H1 (cell line): ENCODE measurements around the gene MUC5B. TPM values are rescaled to one million over a fixed set of nuclear protein-coding genes. Genes with fewer than 3 reads are reported as not detected.

Source experiments
- CTCF ChIA-PET: fragments of 300-600 bp; sonication (Branson Sonifier 250); formaldehyde crosslinking; loops from one replicate; lab custom pipeline; 2021; ENCODE audit not compliant: partially characterized antibody; lab: Charles Lee
- POLR2A ChIA-PET: fragments of 300-600 bp; sonication (Branson Sonifier 250); formaldehyde crosslinking; loops from one replicate; lab custom pipeline; 2021; ENCODE audit warnings: inconsistent platforms; ENCODE audit not compliant: partially characterized antibody; lab: Charles Lee
- DNase-seq, 2 experiments: peaks; one replicate each; pipeline versions ENCODE4 v3.0.0 to v3.0.0-alpha.2; 2010 to 2022; ENCODE audit warnings: low spot score in 2 of 2, low read depth in 1 of 2, mixed read lengths in 1 of 2
- FAIRE-seq: peaks from 2 replicates; lab custom pipeline; 2011; peaks lifted over from hg19 to GRCh38; lab: Jason Lieb, UNC
- H2AFZ ChIP-seq: 2 replicates; pipeline ENCODE4 v1.8.1; 2012; ENCODE audit warnings: low read length, inconsistent platforms
- H2AK5ac ChIP-seq: 2 replicates; pipeline ENCODE4 v1.6.1; 2013; ENCODE audit warnings: low read depth, low read length
- H2BK120ac ChIP-seq: replicated peaks from 2 replicates; pipeline ENCODE3; 2013; ENCODE audit warnings: low read depth, low read length, inconsistent platforms
- H2BK12ac ChIP-seq: 2 replicates; pipeline ENCODE4 v1.6.1; 2013; ENCODE audit warnings: low read depth, low read length
- H2BK15ac ChIP-seq: 2 replicates; pipeline ENCODE4 v1.6.1; 2013; ENCODE audit warnings: low read length
- H2BK20ac ChIP-seq: 2 replicates; pipeline ENCODE4 v1.6.1; 2013; ENCODE audit warnings: low read length
- H2BK5ac ChIP-seq: 2 replicates; pipeline ENCODE4 v1.6.1; 2013; ENCODE audit warnings: low read depth, low read length
- H3K14ac ChIP-seq: 2 replicates; pipeline ENCODE4 v1.6.1; 2013; ENCODE audit warnings: inconsistent platforms; ENCODE audit not compliant: insufficient read length
- H3K18ac ChIP-seq: 2 replicates; pipeline ENCODE4 v1.6.1; 2013; ENCODE audit warnings: low read length; ENCODE audit errors: extremely low read depth
- H3K23ac ChIP-seq: 2 replicates; pipeline ENCODE4 v1.6.1; 2013; ENCODE audit warnings: inconsistent platforms; ENCODE audit not compliant: insufficient read length
- H3K23me2 ChIP-seq: 2 replicates; pipeline ENCODE4 v1.6.1; 2013; ENCODE audit warnings: low read depth, low read length
- H3K27ac ChIP-seq: 2 replicates; pipeline ENCODE4 v1.6.1; 2011; ENCODE audit warnings: low read depth, low read length, inconsistent platforms
- H3K27me3 ChIP-seq, 4 experiments: replicated peaks in 1 of 4; 1 replicate in 1 of 4; 2 replicates in 3 of 4; pipeline versions ENCODE4 v1.6.1 to v1.8.1; 2011 to 2013; ENCODE audit warnings: low read length in 3 of 4, mild to moderate bottlenecking in 3 of 4, inconsistent platforms in 2 of 4, mixed read lengths in 2 of 4, moderate library complexity in 1 of 4; ENCODE audit not compliant: control insufficient read depth in 3 of 4, insufficient read depth in 3 of 4; ENCODE audit errors: extremely low read depth in 1 of 4
- H3K36me3 ChIP-seq, 4 experiments: 2 replicates each; pipeline versions ENCODE4 v1.6.1 to v1.8.1; 2011 to 2013; ENCODE audit warnings: mild to moderate bottlenecking in 4 of 4, low read length in 3 of 4, moderate library complexity in 2 of 4, control low read depth in 1 of 4, inconsistent platforms in 1 of 4; ENCODE audit not compliant: insufficient read depth in 4 of 4, control insufficient read depth in 2 of 4
- H3K4ac ChIP-seq: replicated peaks from 2 replicates; pipeline ENCODE3; 2013; ENCODE audit warnings: low read length, low read depth, mixed read lengths, inconsistent platforms; ENCODE audit not compliant: insufficient read length
- H3K4me1 ChIP-seq, 4 experiments: replicated peaks in 1 of 4; 1 replicate in 1 of 4; 2 replicates in 3 of 4; pipeline versions ENCODE4 v1.6.1 to v1.8.1; 2011 to 2013; ENCODE audit warnings: low read length in 3 of 4, inconsistent platforms in 2 of 4, mixed read lengths in 1 of 4; ENCODE audit not compliant: insufficient read depth in 4 of 4, control insufficient read depth in 3 of 4
- H3K4me2 ChIP-seq, 2 experiments: 2 replicates each; pipeline versions ENCODE4 v1.6.1 to v1.8.1; 2011 to 2013; ENCODE audit warnings: low read depth in 2 of 2, low read length in 2 of 2, control low read depth in 1 of 2, inconsistent platforms in 1 of 2, mild to moderate bottlenecking in 1 of 2; ENCODE audit not compliant: insufficient read depth in 1 of 2
- H3K4me3 ChIP-seq, 4 experiments: fragments of 200-600, 300-600 bp in 1 of 4; sonication (generic), shearing (Covaris generic), sonication (Bioruptor Twin) in 1 of 4; 2 replicates each; pipeline versions ENCODE4 v1.5.1 to v1.8.1; 2011 to 2016; ENCODE audit warnings: low read length in 4 of 4, low read depth in 3 of 4, control low read depth in 2 of 4, inconsistent platforms in 2 of 4, mild to moderate bottlenecking in 2 of 4, mixed read lengths in 1 of 4, moderate library complexity in 1 of 4; ENCODE audit not compliant: insufficient read depth in 2 of 4; ENCODE audit errors: extremely low read depth in 1 of 4
- H3K56ac ChIP-seq: replicated peaks from 2 replicates; pipeline ENCODE3; 2013; ENCODE audit warnings: low read depth, mild to moderate bottlenecking, mixed read lengths, low read length, inconsistent platforms; ENCODE audit not compliant: insufficient read length
- H3K79me1 ChIP-seq: 2 replicates; pipeline ENCODE4 v1.6.1; 2013; ENCODE audit warnings: low read depth, low read length, control low read depth
- H3K79me2 ChIP-seq, 2 experiments: 2 replicates each; pipeline versions ENCODE4 v1.6.1 to v1.8.1; 2012 to 2013; ENCODE audit warnings: low read length in 2 of 2, mild to moderate bottlenecking in 2 of 2, inconsistent platforms in 1 of 2; ENCODE audit not compliant: insufficient read depth in 2 of 2, control insufficient read depth in 1 of 2
- H3K9ac ChIP-seq, 4 experiments: replicated peaks in 1 of 4; 1 replicate in 1 of 4; 2 replicates in 3 of 4; pipeline versions ENCODE4 v1.6.1 to v1.8.1; 2011 to 2013; ENCODE audit warnings: low read depth in 3 of 4, low read length in 3 of 4, control low read depth in 2 of 4, mild to moderate bottlenecking in 2 of 4, moderate library complexity in 2 of 4, inconsistent platforms in 1 of 4; ENCODE audit errors: extremely low read depth in 1 of 4
- H3K9me3 ChIP-seq, 2 experiments: 2 replicates each; pipeline versions ENCODE4 v1.6.1 to v1.8.1; 2012 to 2013; ENCODE audit warnings: mild to moderate bottlenecking in 2 of 2, moderate library complexity in 2 of 2, control low read depth in 1 of 2, inconsistent platforms in 1 of 2, low read depth in 1 of 2, low read length in 1 of 2, mixed read lengths in 1 of 2; ENCODE audit not compliant: insufficient read depth in 2 of 2
- H4K20me1 ChIP-seq, 2 experiments: replicated peaks in 1 of 2; 2 replicates each; pipeline versions ENCODE3 to v1.8.1; 2011 to 2013; ENCODE audit warnings: inconsistent platforms in 2 of 2, low read length in 2 of 2, mild to moderate bottlenecking in 1 of 2; ENCODE audit not compliant: insufficient read depth in 2 of 2, control insufficient read depth in 1 of 2
- H4K5ac ChIP-seq: 2 replicates; pipeline ENCODE4 v1.6.1; 2013; ENCODE audit warnings: low read length, low read depth, mixed read lengths, inconsistent platforms; ENCODE audit not compliant: insufficient read length
- H4K8ac ChIP-seq: 2 replicates; pipeline ENCODE4 v1.8.0; 2013; ENCODE audit warnings: mild to moderate bottlenecking, moderate library complexity, low read length, inconsistent platforms; ENCODE audit not compliant: insufficient read depth; ENCODE audit errors: extremely low read depth
- H4K91ac ChIP-seq: replicated peaks from 2 replicates; pipeline ENCODE3; 2013; ENCODE audit warnings: low read length, mixed read lengths, inconsistent platforms; ENCODE audit not compliant: insufficient read length
- CEBPB ChIP-seq: IDR thresholded peaks from 2 replicates; pipeline ENCODE4 v1.6.1; 2012; ENCODE audit warnings: low read depth, low read length
- EGR1 ChIP-seq: IDR thresholded peaks from 2 replicates; pipeline ENCODE4 v1.6.1; 2011; ENCODE audit warnings: low read depth, low read length, borderline replicate concordance
- EP300 ChIP-seq, 2 experiments: IDR thresholded peaks; 1 replicate in 1 of 2; 2 replicates in 1 of 2; pipeline ENCODE4 v1.6.1; 2011 to 2012; ENCODE audit warnings: low read depth in 2 of 2, low read length in 2 of 2, mild to moderate bottlenecking in 2 of 2, borderline replicate concordance in 1 of 2, inconsistent platforms in 1 of 2, moderate library complexity in 1 of 2
- GABPA ChIP-seq: IDR thresholded peaks from 2 replicates; pipeline ENCODE4 v1.6.1; 2011; ENCODE audit warnings: mild to moderate bottlenecking, low read length, moderate library complexity, borderline replicate concordance; ENCODE audit not compliant: insufficient read depth
- GTF2F1 ChIP-seq: IDR thresholded peaks from 2 replicates; pipeline ENCODE4 v1.6.1; 2012; ENCODE audit warnings: low read depth, low read length, improper control_type of control experiment, borderline replicate concordance
- KDM5A ChIP-seq: fragments of 200-600 bp; IDR thresholded peaks from 2 replicates; pipeline ENCODE4 v1.7.1; 2012; ENCODE audit warnings: mild to moderate bottlenecking, low read length, inconsistent platforms, mixed read lengths
- NANOG ChIP-seq: IDR thresholded peaks from 2 replicates; pipeline ENCODE4 v1.6.1; 2011; ENCODE audit warnings: low read length, low read depth, mild to moderate bottlenecking, inconsistent platforms; ENCODE audit not compliant: insufficient read depth, poor library complexity, severe bottlenecking
- POLR2A ChIP-seq, 2 experiments: IDR thresholded peaks; 1 replicate in 1 of 2; 2 replicates in 1 of 2; pipeline ENCODE4 v1.6.1; 2011; ENCODE audit warnings: low read depth in 2 of 2, low read length in 2 of 2, mild to moderate bottlenecking in 2 of 2; ENCODE audit errors: control extremely low read depth in 1 of 2
- SIX5 ChIP-seq: IDR thresholded peaks from 2 replicates; pipeline ENCODE4 v1.6.1; 2011; ENCODE audit warnings: mild to moderate bottlenecking, low read depth, low read length
- SUZ12 ChIP-seq: fragments of 200-600 bp; sonication (generic); IDR thresholded peaks from 2 replicates; pipeline ENCODE4 v1.6.1; 2012; ENCODE audit warnings: mild to moderate bottlenecking, inconsistent platforms, low read length, moderate library complexity, mixed read lengths
- YY1 ChIP-seq: IDR thresholded peaks from 2 replicates; pipeline ENCODE4 v1.6.1; 2011; ENCODE audit warnings: low read depth, mild to moderate bottlenecking, low read length
- WGBS, 2 experiments: shearing (Covaris generic) in 1 of 2; methylation state at CpG; one replicate each; pipeline versions ENCODE4 v1.1.6 to v1.1.7; 2013 to 2015; ENCODE audit warnings: low lambda C conversion rate in 2 of 2, mixed read lengths in 2 of 2, inconsistent platforms in 1 of 2, low coverage in 1 of 2, missing lambda C conversion rate in 1 of 2; ENCODE audit not compliant: insufficient replicate concordance in 2 of 2, insufficient coverage in 1 of 2, insufficient read length in 1 of 2; ENCODE audit errors: extremely low coverage in 1 of 2, missing lambda C conversion rate in 1 of 2; 5-methylcytosine and 5-hydroxymethylcytosine counted together
- polyA plus RNA-seq, 7 experiments: library from polyadenylated mRNA; depleted of rRNA in 3 of 7; stranded (reverse) in 5 of 7; unstranded in 2 of 7; fragments of >200 nt in 5 of 7; fragments of 200-250 nt in 2 of 7; gene quantifications; 1 replicate in 5 of 7; 2 replicates in 1 of 7; 4 replicates in 1 of 7; pipeline versions ENCODE4 v1.2.1 to v1.2.3, GENCODE V29; 2011 to 2013; ENCODE audit warnings: missing spikeins in 2 of 7, mixed read lengths in 2 of 7
- total RNA-seq: library from RNA; stranded (reverse); fragmentation: NEBNext Ultra II Directional; extraction: Animal tissue kit (Norgen Biotek cat#: 25700); gene quantifications from 2 replicates; pipeline ENCODE4 v1.2.1, GENCODE V29; 2021

Gene MUC5B
- total and polyA plus RNA-seq, 2 of the 8 experiments (the other 6 are each of a cell fraction or from before 2014, with no cell fraction given) = 0.02 to 0.03 TPM

- H3K27ac ChIP-seq = no peak overlapping the region
- H3K79me2 ChIP-seq = peaks cover 0 to 28% of the 10 kb centered on the region in 2 experiments; a peak in 3 of 4 replicates
- H2AFZ ChIP-seq = no peak overlapping the region
- no peak overlapping the region for H2BK120ac ChIP-seq
- ChIA-PET POLR2A (no interaction called here), CTCF (no interaction called here)
- FAIRE-seq = no peak
- no peak overlapping the region for H4K8ac ChIP-seq
- H3K4ac ChIP-seq = no peak overlapping the region
- H2BK12ac ChIP-seq = no peak overlapping the region
- no peak for DNase-seq
- no peak overlapping the region for H3K14ac ChIP-seq
- no peak overlapping the region for H2BK5ac ChIP-seq
- H3K79me1 ChIP-seq = peaks cover 13% of the 10 kb centered on the region
- no peaks in the 10 kb centered on the region for H3K23me2 ChIP-seq
- H3K56ac ChIP-seq = no peak overlapping the region
- peaks cover 0 to 6% (median under 1%) of the 10 kb centered on the region in 4 experiments; a peak in 2 of 8 replicates for H3K36me3 ChIP-seq
- 92% methylated on average over 21 of the region's 22 CpGs; no CpG with 5 or more reads in 1 of the 2 experiments for WGBS, 2 experiments
- H3K4me2 ChIP-seq = no peak overlapping the region
- no peak overlapping the region for H2BK20ac ChIP-seq
- H3K4me1 ChIP-seq = no peaks in the 10 kb centered on the region; a peak in 1 of 7 replicates
- H3K4me3 ChIP-seq = no peak overlapping the region
- H3K9ac ChIP-seq = no peak overlapping the region
- no peaks in the 10 kb centered on the region for H3K27me3 ChIP-seq
- no peak overlapping the region for H4K91ac ChIP-seq
- no peak overlapping the region for H2AK5ac ChIP-seq
- no peak for TF ChIP-seq SUZ12
- no peak for TF ChIP-seq GABPA
- TF ChIP-seq KDM5A = no peak
- no peak for TF ChIP-seq YY1
- no peak for TF ChIP-seq SIX5
- no peak for TF ChIP-seq NANOG
- no peak for TF ChIP-seq EGR1
- no peak for TF ChIP-seq EP300 (IDR thresholded peaks at IDR 0.05; ENCODE audit: borderline replicate concordance in 1 of 2, low read depth in 2 of 2, low read length in 2 of 2)
- no peak for TF ChIP-seq GTF2F1
- no peak for TF ChIP-seq CEBPB
- no peak for TF ChIP-seq POLR2A (IDR thresholded peaks at IDR 0.05; ENCODE audit: control extremely low read depth in 1 of 2, low read depth in 2 of 2, low read length in 2 of 2)
- no peak overlapping the region for H3K18ac ChIP-seq
- peaks cover 0 to 5% of the 10 kb centered on the region in 2 experiments; a peak in 1 of 4 replicates for H3K9me3 ChIP-seq
- H3K23ac ChIP-seq = no peak overlapping the region
- no peak overlapping the region for H4K5ac ChIP-seq
- H2BK15ac ChIP-seq = no peak overlapping the region
- peaks cover 11 to 27% of the 10 kb centered on the region in 2 experiments for H4K20me1 ChIP-seq
These were observed 72.2 kb downstream of the MUC5B start for GRCh38 chr11:1295086-1295485.
